OCI-LY7 (cell line): ENCODE results near the gene ZBTB39. TPM values are rescaled to one million over a fixed set of nuclear protein-coding genes. Genes with fewer than 3 reads are reported as not detected.
A peak's percentile ranks its signal among the peaks of the same experiment; 100 is the strongest.

Experiments used
- BruUV-seq: library from RNA; stranded (reverse); fragments of 400-500 nt; replicated peaks from 2 replicates; lab custom pipeline; 2021; lab: Mats Ljungman, UMichigan
- CTCF ChIA-PET: fragments of 300-600 bp; sonication (Branson Sonifier 250); formaldehyde crosslinking; loops from one replicate; lab custom pipeline; 2022; ENCODE audit warnings: antibody characterized with exemption; ENCODE audit not compliant: unreplicated experiment; lab: Charles Lee
- POLR2A ChIA-PET: fragments of 300-600 bp; sonication (Branson Sonifier 250); formaldehyde crosslinking; loops from one replicate; lab custom pipeline; 2022; ENCODE audit warnings: antibody characterized with exemption; lab: Charles Lee
- DNase-seq: peaks from one replicate; pipeline ENCODE4 v3.0.0-alpha.2; 2015; ENCODE audit warnings: low spot score
- H2AFZ ChIP-seq: fragments of 200-600 bp; sonication (generic), shearing (Covaris generic); 2 replicates; pipeline ENCODE4 v1.6.1; 2014; ENCODE audit warnings: mild to moderate bottlenecking, antibody characterized with exemption, low read length, moderate library complexity
- H3K27ac ChIP-seq: fragments of 200-600 bp; sonication (generic); 2 replicates; pipeline ENCODE4 v1.5.1; 2014; ENCODE audit warnings: mixed run types, low read depth, mild to moderate bottlenecking, moderate library complexity, low read length, inconsistent platforms; ENCODE audit not compliant: poor library complexity, severe bottlenecking
- H3K36me3 ChIP-seq: fragments of 200-600 bp; sonication (generic); 2 replicates; pipeline ENCODE4 v1.6.1; 2014; ENCODE audit warnings: mild to moderate bottlenecking, antibody characterized with exemption, low read length, moderate library complexity, mixed read lengths; ENCODE audit not compliant: insufficient read depth
- H3K4me1 ChIP-seq: fragments of 200-600 bp; sonication (generic); 2 replicates; pipeline ENCODE4 v1.5.1; 2014; ENCODE audit warnings: mild to moderate bottlenecking, low read length; ENCODE audit not compliant: insufficient read depth, poor library complexity, severe bottlenecking
- H3K4me2 ChIP-seq: fragments of 200-600 bp; sonication (generic); 2 replicates; pipeline ENCODE4 v1.6.1; 2014; ENCODE audit warnings: mild to moderate bottlenecking, low read length
- H3K4me3 ChIP-seq: fragments of 200-600 bp; sonication (generic); 2 replicates; pipeline ENCODE4 v1.5.1; 2014; ENCODE audit warnings: mild to moderate bottlenecking, low read depth, low read length; ENCODE audit not compliant: poor library complexity, severe bottlenecking
- H3K79me2 ChIP-seq: fragments of 200-600 bp; sonication (generic); 2 replicates; pipeline ENCODE4 v1.6.1; 2016; ENCODE audit warnings: low read depth, mild to moderate bottlenecking, low read length, moderate library complexity, mixed read lengths; ENCODE audit not compliant: insufficient read depth
- H3K9me2 ChIP-seq: fragments of 200-600 bp; sonication (generic); 2 replicates; pipeline ENCODE4 v1.6.1; 2016; ENCODE audit warnings: mild to moderate bottlenecking, low read length, mixed read lengths; ENCODE audit not compliant: insufficient read depth
- H3K9me3 ChIP-seq: fragments of 200-600 bp; sonication (generic); 2 replicates; pipeline ENCODE4 v1.6.1; 2014; ENCODE audit warnings: mild to moderate bottlenecking, mixed run types, low read length, mixed read lengths
- H4K20me1 ChIP-seq: fragments of 200-600 bp; sonication (generic); 2 replicates; pipeline ENCODE4 v1.6.1; 2014; ENCODE audit warnings: mild to moderate bottlenecking, antibody characterized with exemption, low read length, moderate library complexity, mixed read lengths; ENCODE audit not compliant: insufficient read depth
- CTCF ChIP-seq: fragments of 200-600 bp; sonication (generic); conservative IDR thresholded peaks from 2 replicates; pipeline ENCODE4 v1.5.1; 2014; ENCODE audit warnings: mild to moderate bottlenecking, antibody characterized with exemption, low read length, moderate library complexity, mixed read lengths
- EZH2phosphoT487 ChIP-seq: fragments of 200-600 bp; sonication (generic); IDR thresholded peaks from 2 replicates; pipeline ENCODE4 v1.6.1; 2018; ENCODE audit warnings: low read depth, borderline replicate concordance, mild to moderate bottlenecking, mixed run types, antibody characterized with exemption, low read length, moderate library complexity, mixed read lengths
- intact Hi-C: fragments of 100-400 bp; cut with micrococcal nuclease; formaldehyde crosslinking; loops from one replicate; pipeline ENCODE4 v1.10.0; 2022; ENCODE audit not compliant: unreplicated experiment
- total RNA-seq, 2 experiments: library from RNA; depleted of rRNA in 1 of 2; stranded (reverse); fragments of >200 nt in 1 of 2; shearing (Covaris generic) in 1 of 2; gene quantifications; 2 replicates each; pipeline ENCODE4 v1.2.3, GENCODE V29; 2014 to 2022

ZBTB39 gene
- total RNA-seq, 2 experiments from 2014 or later: 10.0 to 10.9 TPM

- H3K27ac ChIP-seq: no peak overlapping the region
- no peak overlapping the region for H3K4me2 ChIP-seq
- no peak overlapping the region for H3K4me3 ChIP-seq
- H3K4me1 ChIP-seq: peaks cover 12% of the 10 kb centered on the region
- intact Hi-C loops: loop anchor here (2.0 to 5.0 kb wide), 2 partner anchors 59 to 172 kb away; no protein-coding TSS in a partner anchor
- POLR2A ChIA-PET: interaction anchor here (0.9 kb wide), 2 partner anchors 53 to 101 kb away, joined by 3 read pairs; partner anchors contain the start of genes RDH16 and STAT6
- H2AFZ ChIP-seq: no peak overlapping the region
- no peaks in the 10 kb centered on the region for H3K36me3 ChIP-seq
- DNase-seq: no peak
- no peaks in the 10 kb centered on the region for H3K9me3 ChIP-seq
- CTCF ChIA-PET: no interaction called here
- H4K20me1 ChIP-seq: 0 out of 2 replicates have a peak, but pooled peaks cover 1% of the 10 kb centered on the region
- TF ChIP-seq EZH2phosphoT487: no peak
- TF ChIP-seq CTCF: no peak
- no TSS peak for BruUV-seq
- peaks cover 8% of the 10 kb centered on the region; the same call in 1 of the 2 replicates for H3K79me2 ChIP-seq
- H3K9me2 ChIP-seq: no peaks in the 10 kb centered on the region
These were observed 3.7 kb upstream of the ZBTB39 start for GRCh38 chr12:57009949-57010626.

DNA sequence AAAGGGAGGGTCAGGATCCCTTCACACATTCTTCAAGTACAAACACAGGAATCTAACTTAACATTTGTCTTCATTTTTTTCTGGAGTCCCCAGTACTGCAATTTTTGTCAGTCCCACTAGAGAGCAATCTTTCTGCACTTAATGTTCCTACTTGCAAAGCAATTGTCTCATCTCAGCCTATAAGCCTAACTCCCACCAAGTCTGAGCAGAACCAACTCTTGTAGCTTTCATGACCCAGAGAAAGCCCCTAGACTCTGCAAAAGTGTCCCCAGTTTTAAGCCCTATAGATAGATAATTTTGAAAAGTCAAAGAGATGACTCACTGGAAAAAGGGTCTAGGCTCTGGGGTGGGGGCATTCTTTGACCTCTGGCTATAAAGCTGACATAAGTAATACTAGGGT is 1.8 kb upstream of the ZBTB39 start:
- intact Hi-C loops: loop anchor here (1.0 to 5.0 kb wide), 3 partner anchors 61 to 174 kb away; no protein-coding TSS in a partner anchor
- ChIA-PET CTCF (interaction anchor here (1.0 to 1.3 kb wide), 2 partner anchors 57 to 103 kb away, joined by 4 read pairs; partner anchors contain the start of gene STAT6), POLR2A (interaction anchor here (1.1 kb wide), 1 partner anchor 104 kb away, joined by 4 read pairs; no protein-coding TSS in a partner anchor)
- DNase-seq: peak; percentile 79
- Histone ChIP-seq H3K9me2 (no peaks in the 10 kb centered on the region), H2AFZ (peak overlapping the region; percentile 88; the same call in 1 of the 2 replicates), H3K79me2 (peaks cover 14% of the 10 kb centered on the region; the same call in 1 of the 2 replicates), H4K20me1 (0 out of 2 replicates have a peak, but pooled peaks cover 5% of the 10 kb centered on the region), H3K4me1 (peaks cover 15% of the 10 kb centered on the region), H3K27ac (no peak overlapping the region), H3K4me3 (no peak overlapping the region), H3K9me3 (no peaks in the 10 kb centered on the region), H3K36me3 (peaks cover 16% of the 10 kb centered on the region), H3K4me2 (no peak overlapping the region)
- no TSS peak for BruUV-seq
- peak; percentile 88 for TF ChIP-seq CTCF
- TF ChIP-seq EZH2phosphoT487: no peak
